Measurements from ENCODE around the gene MAST4.

The MAST4 gene

GRCh38 chr5:67002832-67003684, 406.9 kb downstream of the MAST4 start:
- peak overlapping the region; percentile 48 to 52 for H3K4me3 ChIP-seq (replicated peaks in 1 of 2; ENCODE audit: low read depth in 2 of 2, low read length in 2 of 2)
- TF ChIP-seq CTCF (IDR thresholded peaks at IDR 0.05; ENCODE audit: low read depth, low read length), result no peak
- no peak for DNase-seq (ENCODE audit: low read depth in 2 of 2)

- peak overlapping the region; percentile 48 to 52 for H3K4me3 ChIP-seq (replicated peaks in 1 of 2; ENCODE audit: low read depth in 2 of 2, low read length in 2 of 2)
- no peak for DNase-seq (ENCODE audit: low read depth in 2 of 2)
- no peak for TF ChIP-seq CTCF (IDR thresholded peaks at IDR 0.05; ENCODE audit: low read depth, low read length)
Measured at GRCh38 chr5:67003685-67003934, 407.4 kb downstream of the MAST4 start.

GRCh38 chr5:67003935-67004729, 407.9 kb downstream of the MAST4 start:
- no peak for TF ChIP-seq CTCF (IDR thresholded peaks at IDR 0.05; ENCODE audit: low read depth, low read length)
- peak overlapping the region; percentile 48 to 52 for H3K4me3 ChIP-seq (replicated peaks in 1 of 2; ENCODE audit: low read depth in 2 of 2, low read length in 2 of 2)
- peak; percentile 89 to 94 for DNase-seq (ENCODE audit: low read depth in 2 of 2)

GRCh38 chr5:67004730-67005350, 408.6 kb downstream of the MAST4 start:
- no peak for TF ChIP-seq CTCF (IDR thresholded peaks at IDR 0.05; ENCODE audit: low read depth, low read length)
- H3K4me3 ChIP-seq (replicated peaks in 1 of 2; ENCODE audit: low read depth in 2 of 2, low read length in 2 of 2), result peak overlapping the region; percentile 48 to 52
- DNase-seq (ENCODE audit: low read depth in 2 of 2), result no peak

- no peak for TF ChIP-seq CTCF (IDR thresholded peaks at IDR 0.05; ENCODE audit: low read depth, low read length)
- DNase-seq (ENCODE audit: low read depth in 2 of 2), result no peak
- peak overlapping the region; percentile 48 to 52 for H3K4me3 ChIP-seq (replicated peaks in 1 of 2; ENCODE audit: low read depth in 2 of 2, low read length in 2 of 2)
Measured at GRCh38 chr5:67005737-67006499, 409.7 kb downstream of the MAST4 start.

GRCh38 chr5:67006500-67006848, 410.3 kb downstream of the MAST4 start:
- TF ChIP-seq CTCF (IDR thresholded peaks at IDR 0.05; ENCODE audit: low read depth, low read length), result no peak
- no peak for DNase-seq (ENCODE audit: low read depth in 2 of 2)
- no peak overlapping the region for H3K4me3 ChIP-seq (replicated peaks in 1 of 2; ENCODE audit: low read depth in 2 of 2, low read length in 2 of 2)
